Activated B cell treated with CpG ODN at 0.5 μM for 24 hours (primary cell): ENCODE measurements around the gene MVB12B. TPM values are rescaled to one million over a fixed set of nuclear protein-coding genes. Genes with fewer than 3 reads are reported as not detected.

Source experiments
- ATAC-seq: fragments of 200-7000 bp; cut with Tn5 transposase; one replicate; pipeline ENCODE4 v1.10.0; 2021; ENCODE audit warnings: low read depth, mild to moderate bottlenecking, moderate library complexity
- CTCF ChIA-PET: fragments of 350-600 bp; sonication (Branson Sonifier 250); formaldehyde crosslinking; loops from one replicate; lab custom pipeline; 2021; ENCODE audit warnings: antibody characterized with exemption; lab: Charles Lee
- POLR2A ChIA-PET: fragments of 350-600 bp; sonication (Branson Sonifier 250); formaldehyde crosslinking; loops from one replicate; lab custom pipeline; 2021; ENCODE audit warnings: antibody characterized with exemption; lab: Charles Lee
- DNase-seq: peaks from one replicate; pipeline ENCODE4 v3.0.0; 2022
- H3K27ac Mint-ChIP-seq: one replicate; pipeline ENCODE4 v1.8.0; 2020; ENCODE audit warnings: mixed read lengths
- H3K27me3 Mint-ChIP-seq: one replicate; pipeline ENCODE4 v1.8.0; 2021; ENCODE audit warnings: mixed read lengths
- H3K36me3 Mint-ChIP-seq: one replicate; pipeline ENCODE4 v1.8.0; 2021; ENCODE audit warnings: low read depth, mixed read lengths
- H3K4me1 Mint-ChIP-seq: one replicate; pipeline ENCODE4 v1.8.0; 2021; ENCODE audit warnings: mixed read lengths
- H3K4me3 Mint-ChIP-seq: one replicate; pipeline ENCODE4 v1.8.0; 2020; ENCODE audit warnings: mild to moderate bottlenecking, mixed read lengths
- H3K9me3 Mint-ChIP-seq: one replicate; pipeline ENCODE4 v1.8.0; 2020; ENCODE audit warnings: mixed read lengths
- intact Hi-C: fragments of 100-400 bp; cut with micrococcal nuclease; formaldehyde crosslinking; loops from one replicate; pipeline ENCODE4 v1.15.1; 2024
- total RNA-seq: library from RNA; stranded (reverse); gene quantifications from 2 replicates; pipeline ENCODE4 v1.2.3, GENCODE V29; 2022
- TF ChIP-seq, protein P1 (sequence below): fragments of 200-600 bp; IDR thresholded peaks from one replicate; pipeline ENCODE4 v1.8.0; 2022; ENCODE audit warnings: antibody characterized with exemption, mild to moderate bottlenecking

The MVB12B gene
- total RNA-seq, 1 donor from 2014 or later, result 2.5 TPM

DNA sequence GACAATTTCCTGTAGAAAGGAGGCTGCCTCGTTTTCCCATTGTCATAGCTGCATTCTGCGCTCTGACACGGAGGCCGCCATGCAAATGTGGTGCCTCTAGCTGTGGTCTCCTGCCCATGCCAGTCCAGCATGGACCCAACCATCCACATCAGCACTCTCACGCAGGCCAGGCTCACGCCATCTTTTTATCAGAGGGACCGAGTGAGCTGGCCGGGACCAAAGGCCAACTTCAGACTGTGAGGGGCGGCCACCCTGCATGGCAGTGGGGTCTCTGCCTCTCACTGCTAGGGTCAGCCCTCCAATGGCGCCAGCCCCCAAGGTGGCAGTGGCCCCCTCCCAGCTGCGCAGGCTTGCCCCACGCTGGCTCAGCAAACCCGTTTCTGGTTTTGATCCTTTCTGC, 155.2 kb downstream of the MVB12B start:
- TF ChIP-seq, protein P1, sequence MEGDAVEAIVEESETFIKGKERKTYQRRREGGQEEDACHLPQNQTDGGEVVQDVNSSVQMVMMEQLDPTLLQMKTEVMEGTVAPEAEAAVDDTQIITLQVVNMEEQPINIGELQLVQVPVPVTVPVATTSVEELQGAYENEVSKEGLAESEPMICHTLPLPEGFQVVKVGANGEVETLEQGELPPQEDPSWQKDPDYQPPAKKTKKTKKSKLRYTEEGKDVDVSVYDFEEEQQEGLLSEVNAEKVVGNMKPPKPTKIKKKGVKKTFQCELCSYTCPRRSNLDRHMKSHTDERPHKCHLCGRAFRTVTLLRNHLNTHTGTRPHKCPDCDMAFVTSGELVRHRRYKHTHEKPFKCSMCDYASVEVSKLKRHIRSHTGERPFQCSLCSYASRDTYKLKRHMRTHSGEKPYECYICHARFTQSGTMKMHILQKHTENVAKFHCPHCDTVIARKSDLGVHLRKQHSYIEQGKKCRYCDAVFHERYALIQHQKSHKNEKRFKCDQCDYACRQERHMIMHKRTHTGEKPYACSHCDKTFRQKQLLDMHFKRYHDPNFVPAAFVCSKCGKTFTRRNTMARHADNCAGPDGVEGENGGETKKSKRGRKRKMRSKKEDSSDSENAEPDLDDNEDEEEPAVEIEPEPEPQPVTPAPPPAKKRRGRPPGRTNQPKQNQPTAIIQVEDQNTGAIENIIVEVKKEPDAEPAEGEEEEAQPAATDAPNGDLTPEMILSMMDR, result no peak
- no peaks in the 10 kb centered on the region for H3K36me3 Mint-ChIP-seq
- H3K4me3 Mint-ChIP-seq, result no peak overlapping the region
- H3K27ac Mint-ChIP-seq, result no peak overlapping the region
- intact Hi-C loops, result no loop called here
- ATAC-seq, result no peak
- no peaks in the 10 kb centered on the region for H3K27me3 Mint-ChIP-seq
- DNase-seq, result no peak
- peaks cover 6% of the 10 kb centered on the region for H3K9me3 Mint-ChIP-seq
- CTCF ChIA-PET, result interaction anchor here (1.3 to 2.1 kb wide), 4 partner anchors 9 to 83 kb away, joined by 5 to 18 read pairs (median 5); no protein-coding TSS in a partner anchor
- peaks cover 19% of the 10 kb centered on the region for H3K4me1 Mint-ChIP-seq
- POLR2A ChIA-PET, result interaction anchor here (2.9 kb wide), 1 partner anchor 10 kb away, joined by 17 read pairs; no protein-coding TSS in a partner anchor

DNA sequence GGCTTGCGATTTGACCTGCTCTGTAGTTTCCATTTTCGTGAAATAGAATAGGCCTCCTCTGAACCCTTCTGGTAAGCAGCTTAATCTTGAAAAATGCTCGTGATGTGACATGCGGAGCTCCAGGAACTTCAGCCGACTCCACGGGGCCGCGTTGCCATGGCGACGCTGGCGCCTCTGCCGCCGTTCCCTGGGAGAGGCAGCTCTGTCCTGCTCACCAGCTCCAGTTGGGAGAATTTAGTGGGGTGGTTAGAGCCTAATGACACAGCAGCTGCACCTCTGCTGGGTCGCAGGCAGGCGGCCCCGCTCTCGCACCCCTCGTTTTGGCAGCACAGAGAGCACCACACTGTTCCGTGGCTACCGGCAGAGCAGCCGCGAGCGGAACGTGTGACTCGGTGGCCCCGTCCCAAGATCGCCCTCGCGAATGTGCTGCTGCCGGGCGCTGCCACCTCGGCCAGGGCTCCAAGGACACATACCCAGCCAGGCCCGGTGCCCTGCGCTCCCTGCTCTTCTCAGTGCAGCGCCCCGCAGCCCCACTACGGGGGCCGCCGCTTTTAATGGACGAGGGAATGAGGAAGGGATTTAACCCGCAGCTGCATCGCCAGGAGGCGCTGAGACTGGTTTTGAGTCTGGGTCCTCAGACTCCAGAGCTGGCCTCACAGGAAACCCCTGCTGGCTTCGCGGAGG, 155.9 kb downstream of the MVB12B start:
- ATAC-seq (no peak), DNase-seq (no peak)
- CTCF ChIA-PET, result interaction anchor here (1.3 to 2.1 kb wide), 4 partner anchors 9 to 84 kb away, joined by 5 to 18 read pairs (median 5); no protein-coding TSS in a partner anchor
- no peaks in the 10 kb centered on the region for H3K27me3 Mint-ChIP-seq
- POLR2A ChIA-PET, result interaction anchor here (2.9 kb wide), 1 partner anchor 11 kb away, joined by 17 read pairs; no protein-coding TSS in a partner anchor
- peak overlapping the region; percentile 19 for H3K4me3 Mint-ChIP-seq
- no peaks in the 10 kb centered on the region for H3K36me3 Mint-ChIP-seq
- H3K9me3 Mint-ChIP-seq, result peaks cover 2% of the 10 kb centered on the region
- intact Hi-C loops, result no loop called here
- TF ChIP-seq, protein P1, result no peak
- peaks cover 16% of the 10 kb centered on the region for H3K4me1 Mint-ChIP-seq
- H3K27ac Mint-ChIP-seq, result no peak overlapping the region

DNA sequence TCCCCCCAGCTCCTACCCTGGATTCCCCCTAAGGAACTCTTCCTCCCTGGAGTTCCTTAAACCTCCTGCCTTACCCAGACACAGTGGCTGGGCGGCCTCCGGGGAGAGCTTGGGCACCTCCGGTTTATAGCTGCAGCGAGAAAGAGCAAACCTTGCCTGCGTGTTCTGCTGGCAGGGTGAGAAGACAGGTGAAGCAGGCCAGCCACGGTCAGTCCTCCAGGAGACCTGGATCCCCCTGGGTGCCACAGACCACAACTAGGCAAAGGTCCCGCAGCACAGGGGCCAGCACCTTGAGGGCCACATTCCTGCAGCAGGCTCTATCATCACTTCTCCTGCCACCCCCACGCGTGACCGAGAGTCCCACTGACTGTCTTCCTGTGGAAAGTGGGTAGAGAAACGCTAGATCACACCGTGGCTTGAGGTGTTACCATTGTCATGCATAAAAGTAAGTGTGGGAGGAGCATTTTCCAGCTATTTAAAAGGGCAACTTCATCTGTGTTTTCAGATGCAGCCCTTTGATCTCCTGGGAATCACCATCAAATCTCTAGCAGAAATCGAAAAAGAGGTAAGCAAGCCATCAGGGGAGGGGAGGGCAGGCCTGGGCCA, 156.9 kb downstream of the MVB12B start:
- ATAC-seq (no peak), DNase-seq (no peak)
- Mint-ChIP-seq H3K36me3 (no peaks in the 10 kb centered on the region), H3K4me1 (peaks cover 15% of the 10 kb centered on the region), H3K9me3 (no peaks in the 10 kb centered on the region), H3K4me3 (no peak overlapping the region), H3K27ac (no peak overlapping the region), H3K27me3 (no peaks in the 10 kb centered on the region)
- POLR2A ChIA-PET, result interaction anchor here (2.9 kb wide), 1 partner anchor 12 kb away, joined by 17 read pairs; no protein-coding TSS in a partner anchor
- CTCF ChIA-PET, result no interaction called here
- TF ChIP-seq, protein P1, result no peak
- intact Hi-C loops, result no loop called here

DNA sequence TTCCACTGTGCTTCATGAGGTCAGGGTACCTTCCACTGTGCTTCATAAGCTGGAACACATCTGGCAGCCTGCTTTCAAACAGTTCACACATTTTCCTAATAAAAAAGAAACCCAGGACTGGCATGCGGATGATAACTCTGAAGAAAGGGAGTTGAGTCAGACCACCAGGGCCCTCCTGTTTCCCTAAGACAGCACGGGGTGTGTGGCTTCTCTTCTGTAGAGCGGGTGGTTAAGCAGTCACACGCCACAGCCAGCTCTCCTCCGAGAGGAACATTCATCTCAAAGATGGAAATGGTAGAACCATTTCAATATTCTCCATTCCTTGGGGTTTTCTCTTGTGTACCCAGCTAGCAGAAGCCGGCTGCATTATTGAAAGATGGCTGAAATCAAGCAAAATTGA, 159.0 kb downstream of the MVB12B start:
- no peak overlapping the region for H3K27ac Mint-ChIP-seq
- no peak for DNase-seq
- intact Hi-C loops, result no loop called here
- TF ChIP-seq, protein P1, result no peak
- no peak overlapping the region for H3K4me3 Mint-ChIP-seq
- peaks cover 2% of the 10 kb centered on the region for H3K27me3 Mint-ChIP-seq
- no peaks in the 10 kb centered on the region for H3K9me3 Mint-ChIP-seq
- no peaks in the 10 kb centered on the region for H3K36me3 Mint-ChIP-seq
- H3K4me1 Mint-ChIP-seq, result peaks cover 12% of the 10 kb centered on the region
- POLR2A ChIA-PET, result no interaction called here
- ATAC-seq, result no peak
- CTCF ChIA-PET, result no interaction called here

DNA sequence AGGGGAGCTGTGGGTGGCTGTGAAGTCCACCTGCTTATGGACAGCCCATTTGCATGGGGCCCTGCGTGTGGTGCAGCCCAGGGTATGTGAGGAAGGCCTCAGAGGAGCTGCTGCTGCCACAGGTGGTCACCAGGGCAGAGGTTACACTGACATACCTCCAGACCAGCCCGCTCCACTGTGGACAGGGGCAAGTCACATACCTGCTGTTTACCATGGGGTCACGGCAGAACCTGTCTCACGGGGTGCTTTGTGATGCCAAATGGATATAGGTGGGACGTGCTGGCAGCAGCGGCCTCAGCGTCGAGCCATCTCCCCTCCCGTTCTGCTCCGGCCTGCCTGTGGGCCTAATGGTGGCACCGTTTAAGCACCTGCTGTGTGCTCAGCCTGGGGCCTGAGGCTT, 159.6 kb downstream of the MVB12B start:
- H3K4me3 Mint-ChIP-seq, result no peak overlapping the region
- ChIA-PET CTCF (no interaction called here), POLR2A (no interaction called here)
- intact Hi-C loops, result no loop called here
- H3K27ac Mint-ChIP-seq, result no peak overlapping the region
- DNase-seq (no peak), ATAC-seq (no peak)
- H3K27me3 Mint-ChIP-seq, result peaks cover 5% of the 10 kb centered on the region
- H3K36me3 Mint-ChIP-seq, result no peaks in the 10 kb centered on the region
- H3K9me3 Mint-ChIP-seq, result no peaks in the 10 kb centered on the region
- H3K4me1 Mint-ChIP-seq, result peaks cover 10% of the 10 kb centered on the region
- TF ChIP-seq, protein P1, result no peak
